Motor neuron (in vitro differentiated cells): ENCODE measurements around the gene CLMN. TPM values are rescaled to one million over a fixed set of nuclear protein-coding genes. Genes with fewer than 3 reads are reported as not detected.

Source experiments
- ATAC-seq, 8 experiments: fragments of 200-7000 bp; cut with Tn5 transposase; replicated peaks in 6 of 8; 2 replicates each; pipeline ENCODE4 v1.8.0; 2021; ENCODE audit warnings: mild to moderate bottlenecking in 8 of 8, moderate library complexity in 8 of 8
- H3K27ac ChIP-seq, 2 donors: fragments of 250-450 bp; sonication (Bioruptor Pico); 2 replicates each; pipeline ENCODE4 v1.9.0; 2021; ENCODE audit warnings: antibody characterized with exemption in 2 of 2, mild to moderate bottlenecking in 2 of 2, moderate library complexity in 1 of 2
- H3K4me1 ChIP-seq, 2 donors: fragments of 250-450 bp; sonication (Bioruptor Pico); replicated peaks in 1 of 2; 2 replicates each; pipeline ENCODE4 v1.6.1; 2021; ENCODE audit warnings: antibody characterized with exemption in 2 of 2, mild to moderate bottlenecking in 2 of 2, moderate library complexity in 1 of 2
- H3K4me3 ChIP-seq, 5 donors: fragments of 250-450 bp; sonication (Bioruptor Pico); 2 replicates each; pipeline ENCODE4 v1.9.0; 2021; ENCODE audit warnings: antibody characterized with exemption in 5 of 5, mild to moderate bottlenecking in 5 of 5, moderate library complexity in 4 of 5
- WGBS, 10 experiments: fragments of 450-650 bp; shearing (Covaris generic); methylation state at CpG; one replicate each; pipeline ENCODE4 v1.0.0; 2022; 5-methylcytosine and 5-hydroxymethylcytosine counted together
- in situ Hi-C, 9 experiments: fragments of 400-800 bp; cut with MboI; loops; one replicate each; pipeline ENCODE4 v1.15.0; 2021; ENCODE audit warnings: low sequenced_read_pairs in 9 of 9, low pct_unique_long_range_greater_than_20kb in 2 of 9; ENCODE audit not compliant: unreplicated experiment in 9 of 9
- total RNA-seq, 8 experiments: library from RNA; unstranded; fragments of 300-600 nt; gene quantifications; 2 replicates each; pipeline versions ENCODE4 v1.2.3 to v1.2.4, GENCODE V29; 2022

CLMN gene
- total RNA-seq, 8 experiments from 2014 or later, result 0.10 to 5.3 (median 2.8) TPM

DNA sequence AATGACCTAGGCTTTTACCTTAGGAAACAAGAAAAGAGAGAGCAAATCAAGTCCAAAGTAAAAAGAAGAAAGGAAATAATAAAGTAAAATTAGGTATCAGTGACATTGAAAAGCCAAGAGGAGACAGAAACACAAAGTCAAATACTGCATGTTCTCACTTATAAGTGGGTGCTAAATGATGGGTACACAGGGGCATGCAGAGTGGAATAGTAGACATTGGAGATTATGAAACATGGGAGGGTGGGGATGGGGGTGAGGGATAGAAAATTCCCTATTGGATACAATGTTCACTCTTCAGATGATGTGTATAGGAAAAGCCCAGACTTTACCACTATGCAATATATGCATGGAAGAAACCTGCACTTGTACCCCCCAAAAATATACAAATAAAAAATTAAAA is 35.1 kb upstream of the CLMN start:
- Histone ChIP-seq H3K4me3 (no peak overlapping the region), H3K4me1 (no peaks in the 10 kb centered on the region), H3K27ac (no peak overlapping the region)
- in situ Hi-C loops, result no loop called here
- ATAC-seq, result no peak

DNA sequence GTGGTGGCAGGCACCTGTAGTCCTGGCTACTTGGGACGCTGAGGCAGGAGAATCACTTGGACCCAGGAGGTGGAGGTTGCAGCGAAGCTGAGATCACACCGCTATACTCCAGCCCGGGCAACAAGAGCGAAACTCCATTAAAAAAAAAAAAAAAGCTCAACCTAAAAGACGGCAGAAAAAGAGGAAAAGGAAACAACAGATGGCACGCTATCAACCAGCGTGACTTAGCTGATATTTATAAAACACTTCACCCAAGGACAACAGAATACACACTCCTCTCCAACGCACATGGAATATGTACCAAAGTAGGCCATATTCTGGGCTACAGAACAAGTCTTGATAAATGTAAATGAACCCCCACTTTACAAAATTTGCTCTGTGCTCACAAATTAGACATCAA is 34.0 kb upstream of the CLMN start:
- H3K4me3 ChIP-seq, result no peak overlapping the region
- in situ Hi-C loops, result no loop called here
- H3K27ac ChIP-seq, result no peak overlapping the region
- ATAC-seq, result no peak
- H3K4me1 ChIP-seq, result no peaks in the 10 kb centered on the region
- 39 to 100% (median 74%) methylated on average over 1 to 9 of the region's 9 CpGs for WGBS, 10 experiments

DNA sequence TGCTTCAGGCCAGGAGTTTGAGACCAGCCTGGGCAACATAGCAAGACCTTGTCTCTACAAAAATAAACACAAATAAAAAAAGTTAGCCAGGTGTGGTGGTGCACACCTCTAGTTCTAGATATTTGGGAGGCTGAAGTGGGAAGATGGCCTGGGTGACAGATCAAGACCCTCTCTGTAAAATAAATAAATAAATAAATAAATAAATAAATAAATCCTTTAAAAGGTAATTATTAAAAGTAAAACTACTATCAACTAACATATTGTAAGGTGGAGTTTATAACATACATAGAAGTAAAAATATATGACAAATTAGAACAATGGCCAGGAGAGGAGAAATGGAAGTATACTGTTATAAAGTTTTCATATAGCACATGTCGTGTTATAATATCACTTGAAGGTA is 33.3 kb upstream of the CLMN start:
- ATAC-seq, result no peak
- WGBS, 10 experiments, result 29 to 100% (median 71%) methylated on average over 1 of the region's 1 CpG; no CpG with 5 or more reads in 1 of the 10 experiments
- Histone ChIP-seq H3K4me1 (no peaks in the 10 kb centered on the region), H3K4me3 (no peak overlapping the region), H3K27ac (no peak overlapping the region)
- in situ Hi-C loops, result no loop called here

DNA sequence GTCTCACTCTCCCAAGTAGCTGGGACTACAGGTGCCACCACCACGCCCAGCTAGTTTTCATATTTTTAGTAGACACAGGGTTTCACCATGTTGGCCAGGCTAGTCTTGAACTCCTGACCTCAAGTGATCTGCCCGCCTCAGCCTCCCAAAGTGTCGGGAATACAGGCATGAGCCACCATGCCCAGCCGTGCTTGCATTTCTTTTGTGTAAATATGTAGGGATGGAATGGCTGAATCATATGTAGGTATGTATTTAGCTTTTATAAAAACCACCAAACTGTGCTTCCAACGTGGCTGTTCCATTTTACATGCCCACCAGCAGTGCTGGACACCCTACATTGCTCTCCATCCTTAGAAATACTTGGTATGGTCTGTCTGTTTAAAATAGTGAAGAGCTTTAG is 32.8 kb upstream of the CLMN start:
- no peaks in the 10 kb centered on the region for H3K4me1 ChIP-seq
- no peak for ATAC-seq
- WGBS, 10 experiments, result 11 to 100% (median 57%) methylated on average over 1 to 5 of the region's 5 CpGs; no CpG with 5 or more reads in 1 of the 10 experiments
- in situ Hi-C loops, result no loop called here
- H3K4me3 ChIP-seq, result no peak overlapping the region
- no peak overlapping the region for H3K27ac ChIP-seq

DNA sequence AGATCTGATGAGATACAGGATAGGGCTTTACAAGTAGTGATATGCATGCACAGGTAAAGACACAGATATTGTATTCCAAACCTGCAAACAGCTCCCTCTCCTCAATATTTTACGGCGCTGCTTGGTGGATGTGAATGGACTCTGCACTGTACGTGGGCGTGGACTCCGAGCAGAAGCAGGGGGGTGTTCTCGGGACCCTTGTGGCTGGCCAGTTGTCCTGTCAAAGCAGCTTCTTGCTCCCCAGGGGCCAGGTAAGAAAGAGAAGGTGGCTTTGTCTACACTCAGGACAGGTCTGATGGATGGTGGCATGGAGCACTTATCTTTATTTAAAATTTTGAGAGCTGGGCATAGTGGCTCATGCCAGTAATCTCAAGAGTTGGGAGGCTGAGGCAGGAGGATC is 29.5 kb upstream of the CLMN start:
- no peak overlapping the region for H3K4me3 ChIP-seq
- no peak for ATAC-seq
- no peak overlapping the region for H3K27ac ChIP-seq
- in situ Hi-C loops, result no loop called here
- H3K4me1 ChIP-seq, result no peaks in the 10 kb centered on the region
- WGBS, 10 experiments, result 81 to 100% (median 95%) methylated on average over 3 to 6 of the region's 6 CpGs; no CpG with 5 or more reads in 7 of the 10 experiments

DNA sequence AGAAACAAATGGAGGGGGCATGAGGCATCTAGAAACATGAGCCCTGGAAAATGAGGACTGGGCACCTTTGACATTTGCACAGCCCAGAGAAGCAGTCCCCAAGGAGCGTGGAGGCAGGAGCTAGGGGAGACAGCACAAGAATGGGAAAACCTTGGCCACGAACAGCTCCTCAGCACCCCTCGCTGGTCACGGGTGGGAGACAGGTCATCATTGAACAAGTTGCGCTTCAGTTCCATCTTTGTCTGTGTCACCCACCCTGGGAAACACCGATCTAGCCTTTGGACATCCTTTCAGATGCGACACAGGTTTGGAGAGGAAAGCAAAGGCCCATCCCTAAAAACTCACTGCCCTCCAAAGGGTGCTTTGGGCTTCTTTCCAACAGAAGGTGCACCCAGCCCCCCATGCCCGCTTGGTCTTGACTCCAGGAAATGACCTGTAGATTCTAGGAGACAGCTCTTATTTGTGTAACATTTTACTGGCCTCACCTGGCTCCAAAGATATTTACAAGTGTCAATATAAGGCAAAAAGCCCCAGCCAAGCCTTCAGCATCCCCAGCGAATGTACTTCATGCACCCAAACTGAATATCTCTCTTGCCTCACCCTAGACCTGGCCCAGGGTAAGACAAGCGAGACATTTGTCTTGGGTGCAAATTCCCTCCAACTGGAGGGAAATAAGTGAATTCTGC is 28.8 kb upstream of the CLMN start:
- WGBS, 10 experiments, result 30 to 100% (median 77%) methylated on average over 1 to 7 of the region's 10 CpGs; no CpG with 5 or more reads in 3 of the 10 experiments
- in situ Hi-C loops, result no loop called here
- ATAC-seq, result no peak
- H3K4me3 ChIP-seq, result no peak overlapping the region
- H3K27ac ChIP-seq, result no peak overlapping the region
- no peaks in the 10 kb centered on the region for H3K4me1 ChIP-seq

DNA sequence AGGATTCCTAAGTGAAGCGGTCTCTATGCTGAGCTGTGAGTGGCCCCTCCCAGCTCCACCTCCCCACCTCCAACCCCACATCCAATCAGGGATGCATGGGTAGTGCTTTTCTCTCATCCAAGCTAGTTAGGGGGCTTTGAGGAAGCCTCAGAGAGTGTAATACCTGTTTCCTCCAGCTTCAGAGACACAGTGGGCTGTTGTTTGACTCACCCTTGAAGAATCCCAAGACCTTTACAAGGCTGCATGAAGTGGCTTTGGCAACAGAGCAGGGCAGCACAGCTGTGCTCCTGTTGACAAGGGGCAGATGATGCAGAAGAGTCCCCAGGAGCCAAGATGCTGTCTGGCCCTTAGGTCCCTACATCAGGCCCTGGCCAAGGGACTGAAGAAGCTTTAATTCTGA is 27.1 kb upstream of the CLMN start:
- H3K27ac ChIP-seq, result no peak overlapping the region
- no peaks in the 10 kb centered on the region for H3K4me1 ChIP-seq
- 100% methylated on average over 1 of the region's 1 CpG; no CpG with 5 or more reads in 8 of the 10 experiments for WGBS, 10 experiments
- H3K4me3 ChIP-seq, result no peak overlapping the region
- ATAC-seq, result no peak
- in situ Hi-C loops, result no loop called here

DNA sequence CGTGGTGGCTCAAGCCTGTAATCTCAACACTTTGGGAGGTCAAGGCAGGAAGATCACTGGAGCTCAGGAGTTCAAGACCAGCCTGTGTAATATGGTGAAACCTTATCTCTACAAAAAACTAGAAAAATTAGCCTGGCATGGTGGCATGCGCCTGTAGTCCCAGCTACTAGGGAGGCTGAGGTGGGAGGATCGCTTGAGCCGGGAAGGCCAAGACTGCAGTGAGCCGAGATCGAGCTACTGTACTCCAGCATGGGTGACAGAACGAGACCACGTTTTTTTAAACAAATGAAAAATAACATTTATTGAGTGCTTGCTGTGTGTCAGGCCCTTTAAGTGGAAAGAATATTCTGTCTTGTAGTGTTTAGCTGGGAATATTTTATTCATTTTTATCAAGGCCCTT is 26.6 kb upstream of the CLMN start:
- Histone ChIP-seq H3K4me3 (no peak overlapping the region), H3K4me1 (no peaks in the 10 kb centered on the region), H3K27ac (no peak overlapping the region)
- ATAC-seq, result no peak
- in situ Hi-C loops, result no loop called here
- WGBS, 10 experiments, result 0 to 100% (median 83%) methylated on average over 1 to 8 of the region's 8 CpGs; no CpG with 5 or more reads in 2 of the 10 experiments

DNA sequence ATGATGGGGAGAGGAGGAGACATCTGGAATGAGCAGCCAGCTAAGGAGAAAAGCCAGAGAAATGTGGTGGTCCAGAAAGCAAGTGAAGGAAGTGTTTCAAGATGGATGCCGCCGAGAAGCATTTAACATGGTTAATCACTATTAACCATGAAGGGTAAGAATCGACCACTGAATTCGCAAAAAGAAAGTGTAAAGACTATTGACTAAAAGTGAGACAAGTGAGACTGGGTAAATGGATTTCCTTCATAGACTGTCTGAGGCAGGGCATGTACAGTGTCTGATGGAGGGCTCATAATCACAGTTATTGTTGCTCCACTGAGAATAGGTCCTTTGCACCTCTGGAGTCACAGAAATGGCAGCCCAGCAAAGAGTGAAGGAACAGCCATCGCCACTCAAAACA is 25.3 kb upstream of the CLMN start:
- no peak for ATAC-seq
- Histone ChIP-seq H3K4me1 (no peaks in the 10 kb centered on the region), H3K27ac (no peak overlapping the region), H3K4me3 (no peak overlapping the region)
- in situ Hi-C loops, result no loop called here
- 16 to 100% (median 68%) methylated on average over 1 to 5 of the region's 5 CpGs; no CpG with 5 or more reads in 1 of the 10 experiments for WGBS, 10 experiments

DNA sequence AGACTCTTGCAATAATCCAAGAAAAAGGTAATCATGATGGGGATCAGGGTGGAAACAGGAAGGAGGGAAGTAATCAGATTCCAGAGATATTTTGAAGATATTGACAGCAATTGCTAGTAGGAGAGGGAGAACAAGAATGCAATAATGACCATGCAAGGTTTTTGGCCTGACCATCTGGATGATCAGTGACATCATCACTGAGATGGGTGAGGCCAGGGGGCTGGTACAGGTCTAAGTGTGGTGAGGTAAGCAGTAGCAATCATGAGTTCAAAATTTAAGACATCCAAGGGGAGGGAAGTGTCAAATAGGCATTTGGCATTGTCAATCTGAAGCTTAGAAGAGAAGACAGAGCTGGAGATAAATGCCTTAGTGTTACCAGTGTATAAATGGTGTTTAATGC is 24.8 kb upstream of the CLMN start:
- in situ Hi-C loops, result no loop called here
- no peaks in the 10 kb centered on the region for H3K4me1 ChIP-seq

DNA sequence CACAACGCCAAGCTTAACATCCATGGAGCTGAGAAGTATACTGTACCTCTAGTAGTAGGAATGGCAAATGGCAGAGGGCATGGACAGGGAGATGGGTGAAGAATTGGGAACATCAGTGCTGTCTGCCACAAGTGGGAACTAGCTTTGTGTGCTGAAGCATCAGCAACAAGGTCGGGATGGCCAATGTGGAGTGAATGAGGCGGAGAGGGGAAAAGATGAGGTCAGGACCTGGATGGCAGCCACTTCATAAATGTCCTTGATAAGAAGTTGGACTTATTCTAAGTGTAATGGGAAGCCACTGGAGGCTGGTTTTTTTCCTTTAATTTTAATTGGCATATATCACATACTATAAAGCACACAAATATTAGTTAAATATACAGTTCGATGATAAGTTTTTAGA is 21.9 kb upstream of the CLMN start:
- no peaks in the 10 kb centered on the region for H3K4me1 ChIP-seq
- no peak overlapping the region for H3K27ac ChIP-seq
- ATAC-seq, result no peak
- 29 to 100% (median 79%) methylated on average over 2 to 4 of the region's 4 CpGs; no CpG with 5 or more reads in 1 of the 10 experiments for WGBS, 10 experiments
- H3K4me3 ChIP-seq, result no peak overlapping the region
- in situ Hi-C loops, result no loop called here

More for the DNA sequence above, 24.8 kb upstream of the CLMN start:
- Histone ChIP-seq H3K4me3 (no peak overlapping the region), H3K27ac (no peak overlapping the region)
- no peak for ATAC-seq

DNA sequence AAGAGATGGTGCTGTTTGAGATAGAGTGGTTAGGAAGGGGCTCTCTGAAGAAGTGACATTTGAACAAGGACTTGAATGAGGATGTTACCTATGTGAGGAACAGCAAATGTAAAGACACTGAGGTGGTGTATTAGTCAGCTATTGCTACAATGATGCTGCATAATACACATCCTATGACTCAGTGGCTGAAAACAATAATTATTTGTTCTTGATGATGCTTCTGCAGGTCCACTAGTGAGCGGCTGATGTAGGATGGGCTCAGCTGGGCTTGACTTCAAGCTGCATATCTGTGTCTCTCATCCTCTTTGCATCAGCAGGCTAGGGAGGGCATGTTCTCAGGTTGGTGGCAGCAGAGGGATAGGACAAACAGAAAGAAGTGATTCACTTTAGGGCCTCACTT is 21.4 kb upstream of the CLMN start:
- Histone ChIP-seq H3K4me3 (no peak overlapping the region), H3K4me1 (no peaks in the 10 kb centered on the region), H3K27ac (no peak overlapping the region)
- in situ Hi-C loops, result no loop called here
- ATAC-seq, result no peak
- 40 to 100% (median 100%) methylated on average over 1 of the region's 1 CpG; no CpG with 5 or more reads in 5 of the 10 experiments for WGBS, 10 experiments

DNA sequence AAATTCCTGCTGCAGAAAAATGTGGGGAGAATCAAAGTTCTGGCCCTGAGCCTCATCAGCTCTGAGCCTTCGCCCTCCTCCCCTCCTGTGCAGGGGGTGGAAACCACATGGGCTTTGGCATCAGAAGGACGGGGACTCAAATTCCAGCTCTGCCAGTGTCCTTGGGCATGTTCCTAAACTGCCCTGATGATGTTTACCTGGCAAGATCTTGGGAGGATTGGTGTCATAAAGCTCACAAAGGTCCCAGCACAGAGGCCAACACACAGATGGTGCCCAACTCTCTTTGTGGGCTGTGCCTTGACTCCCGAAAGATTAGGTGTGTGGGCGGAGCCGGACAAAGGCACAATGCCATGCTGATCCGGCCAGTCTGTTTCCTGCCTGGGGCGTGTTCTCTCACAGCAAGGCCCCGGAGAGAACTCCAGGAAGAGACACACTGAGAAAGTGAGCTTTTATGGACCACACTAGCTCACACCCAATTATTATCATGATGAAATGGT is 20.5 kb upstream of the CLMN start:
- in situ Hi-C loops, result no loop called here
- 0 to 93% (median 61%) methylated on average over 1 to 7 of the region's 8 CpGs; no CpG with 5 or more reads in 1 of the 10 experiments for WGBS, 10 experiments

DNA sequence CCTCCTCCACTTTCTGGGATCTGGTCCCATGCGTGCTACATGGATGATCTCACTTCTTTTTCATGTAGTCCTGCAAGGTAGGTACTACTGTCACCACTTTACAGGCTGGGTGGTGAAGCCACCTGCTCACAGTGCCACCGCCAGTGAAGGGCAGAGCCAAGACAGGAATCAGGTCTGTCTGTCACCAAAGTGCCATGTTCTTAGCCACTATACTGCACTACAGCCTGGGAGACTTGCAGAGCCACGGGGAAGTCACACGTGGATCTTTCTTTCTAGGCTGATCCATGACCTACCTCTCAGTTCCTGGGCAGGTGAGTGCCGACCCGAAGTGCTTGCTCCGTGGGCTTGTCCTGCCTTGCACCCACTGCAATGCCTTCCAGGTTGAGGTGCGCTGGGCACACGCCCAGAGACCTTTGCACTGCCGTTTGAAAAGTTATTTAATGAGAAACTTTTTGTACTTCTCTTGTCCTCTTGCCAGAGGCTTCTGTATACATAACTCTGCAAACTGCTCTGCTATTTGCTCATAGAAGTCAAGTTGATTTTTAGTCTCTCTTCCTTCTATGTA is 19.7 kb upstream of the CLMN start:
- Histone ChIP-seq H3K4me1 (no peaks in the 10 kb centered on the region), H3K4me3 (no peak overlapping the region), H3K27ac (no peak overlapping the region)
- in situ Hi-C loops, result no loop called here
- WGBS, 10 experiments, result 0 to 73% (median 60%) methylated on average over 1 to 7 of the region's 10 CpGs; no CpG with 5 or more reads in 3 of the 10 experiments
- ATAC-seq, result no peak

More for the DNA sequence above, 20.5 kb upstream of the CLMN start:
- Histone ChIP-seq H3K4me1 (no peaks in the 10 kb centered on the region), H3K4me3 (no peak overlapping the region), H3K27ac (no peak overlapping the region)
- peak in 1 of 8 experiments; percentile 43 for ATAC-seq
